ENCODE data around the gene PIAS1. TPM values are rescaled to one million over a fixed set of nuclear protein-coding genes. Genes with fewer than 3 reads are reported as not detected.

Gene PIAS1
- total RNA-seq, 6 donors from 2014 or later, result 44.7 to 114 (median 64.3) TPM

GRCh38 chr15:68080783-68081182 lies 26.7 kb downstream of the PIAS1 start:
- Histone ChIP-seq H3K36me3 (no peaks in the 10 kb centered on the region), H3K27me3 (no peaks in the 10 kb centered on the region), H3K27ac (no peak overlapping the region), H3K4me1 (peaks cover 27 to 79% (median 61%) of the 10 kb centered on the region in 4 donors), H3K9me3 (no peaks in the 10 kb centered on the region), H3K4me3 (no peak overlapping the region)
- TF ChIP-seq EP300 (IDR thresholded peaks at IDR 0.05) (no peak), POLR2A (IDR thresholded peaks at IDR 0.05) (no peak), POLR2AphosphoS5 (IDR thresholded peaks at IDR 0.05) (no peak), CTCF (IDR thresholded peaks at IDR 0.05) (no peak)
- ATAC-seq (ENCODE audit: low FRiP score in 2 of 2) (no peak), DNase-seq (no peak)
- WGBS, 2 donors, result 66 to 71% methylated on average over 3 of the region's 3 CpGs

GRCh38 chr15:68081869-68082505 lies 27.9 kb downstream of the PIAS1 start:
- ATAC-seq (ENCODE audit: low FRiP score in 2 of 2), result no peak
- H3K9me3 ChIP-seq, result no peaks in the 10 kb centered on the region
- WGBS, 2 donors, result 36 to 49% methylated on average over 4 of the region's 4 CpGs
- peaks cover 0 to 9% (median 3%) of the 10 kb centered on the region in 4 donors for H3K36me3 ChIP-seq
- no peaks in the 10 kb centered on the region for H3K27me3 ChIP-seq
- H3K27ac ChIP-seq, result no peak overlapping the region
- peaks cover 27 to 77% (median 59%) of the 10 kb centered on the region in 4 donors for H3K4me1 ChIP-seq
- no peak overlapping the region for H3K4me3 ChIP-seq
- DNase-seq, result no peak
- no peak for TF ChIP-seq POLR2AphosphoS5 (IDR thresholded peaks at IDR 0.05)
- TF ChIP-seq CTCF (IDR thresholded peaks at IDR 0.05), result no peak
- no peak for TF ChIP-seq EP300 (IDR thresholded peaks at IDR 0.05)
- TF ChIP-seq POLR2A (IDR thresholded peaks at IDR 0.05), result no peak

- peaks cover 27 to 77% (median 55%) of the 10 kb centered on the region in 4 donors for H3K4me1 ChIP-seq
- H3K36me3 ChIP-seq, result peaks cover 0 to 13% (median 6%) of the 10 kb centered on the region in 4 donors
- no peaks in the 10 kb centered on the region for H3K9me3 ChIP-seq
- H3K27me3 ChIP-seq, result no peaks in the 10 kb centered on the region
- H3K27ac ChIP-seq, result no peak overlapping the region
- H3K4me3 ChIP-seq, result no peak overlapping the region
- DNase-seq (no peak), ATAC-seq (ENCODE audit: low FRiP score in 2 of 2) (no peak)
- WGBS, 2 donors, result 41 to 59% methylated on average over 3 of the region's 3 CpGs
- TF ChIP-seq EP300 (IDR thresholded peaks at IDR 0.05) (no peak), POLR2A (IDR thresholded peaks at IDR 0.05) (no peak), POLR2AphosphoS5 (IDR thresholded peaks at IDR 0.05) (no peak), CTCF (IDR thresholded peaks at IDR 0.05) (no peak)
Observed at GRCh38 chr15:68082735-68083134, 28.6 kb downstream of the PIAS1 start.

- Histone ChIP-seq H3K4me1 (peaks cover 27 to 70% (median 49%) of the 10 kb centered on the region in 4 donors), H3K9me3 (no peaks in the 10 kb centered on the region), H3K36me3 (peaks cover 0 to 13% (median 6%) of the 10 kb centered on the region in 4 donors), H3K27ac (no peak overlapping the region), H3K4me3 (no peak overlapping the region), H3K27me3 (no peaks in the 10 kb centered on the region)
- TF ChIP-seq EP300 (IDR thresholded peaks at IDR 0.05), result no peak
- TF ChIP-seq CTCF (IDR thresholded peaks at IDR 0.05), result no peak
- TF ChIP-seq POLR2AphosphoS5 (IDR thresholded peaks at IDR 0.05), result no peak
- no peak for TF ChIP-seq POLR2A (IDR thresholded peaks at IDR 0.05)
- WGBS, 2 donors, result 63 to 65% methylated on average over 4 of the region's 4 CpGs
- ATAC-seq (ENCODE audit: low FRiP score in 2 of 2), result no peak
- DNase-seq, result no peak
Observed at GRCh38 chr15:68083463-68083862, 29.3 kb downstream of the PIAS1 start.

GRCh38 chr15:68085052-68085451 lies 30.9 kb downstream of the PIAS1 start:
- no peak for TF ChIP-seq POLR2AphosphoS5 (IDR thresholded peaks at IDR 0.05)
- no peak for TF ChIP-seq CTCF (IDR thresholded peaks at IDR 0.05)
- no peak for TF ChIP-seq POLR2A (IDR thresholded peaks at IDR 0.05)
- no peak for TF ChIP-seq EP300 (IDR thresholded peaks at IDR 0.05)
- peaks cover 0 to 20% (median 6%) of the 10 kb centered on the region in 4 donors for H3K36me3 ChIP-seq
- whole genome bisulfite sequencing, 2 donors, result 90 to 100% methylated on average over 1 of the region's 1 CpG
- no peak for ATAC-seq (ENCODE audit: low FRiP score in 2 of 2)
- H3K27me3 ChIP-seq, result no peaks in the 10 kb centered on the region
- H3K9me3 ChIP-seq, result no peaks in the 10 kb centered on the region
- no peak overlapping the region for H3K4me3 ChIP-seq
- no peak for DNase-seq
- H3K27ac ChIP-seq, result no peak overlapping the region
- peaks cover 27 to 61% (median 45%) of the 10 kb centered on the region in 4 donors for H3K4me1 ChIP-seq
